ENCODE data around the gene NRF1.
A peak's percentile ranks its signal among the peaks of the same experiment; 100 is the strongest.
"Not testable (repeated sequence)": the region's sequence is repeated elsewhere in the genome, so short reads cannot be mapped to it uniquely, and the experiment has no call there.

Gene NRF1

DNA sequence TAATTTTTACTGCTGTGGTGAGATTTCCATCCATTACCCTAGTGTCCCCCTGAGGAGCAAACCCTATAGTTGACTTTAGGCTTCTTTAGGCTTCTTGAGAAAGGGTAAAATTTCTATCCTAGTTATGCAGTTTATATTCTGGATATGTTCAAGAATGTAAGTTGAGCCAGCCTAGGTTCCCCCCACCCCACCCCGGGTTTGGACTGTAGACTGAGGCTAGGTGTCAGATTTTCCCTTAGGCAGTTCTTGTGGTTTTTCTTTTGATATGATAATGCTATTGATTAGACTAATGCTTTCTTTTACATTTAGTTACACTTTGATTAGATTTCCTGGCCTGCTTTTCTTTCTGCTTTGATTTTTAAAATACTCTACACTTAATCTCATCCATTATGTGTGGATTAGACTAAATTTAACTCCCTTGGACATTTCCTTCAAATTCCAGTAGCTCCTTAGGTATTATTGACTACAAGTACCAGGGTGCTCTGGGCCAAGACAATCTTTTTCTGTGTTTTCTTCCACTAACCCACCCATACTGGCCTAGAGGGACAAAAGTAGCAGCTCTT is 37.7 kb downstream of the NRF1 start:
- DNase-seq: no peak

GRCh38 chr7:129650056-129650758 is 38.7 kb downstream of the NRF1 start:
- no peak for DNase-seq

- no peak for DNase-seq
Observed at GRCh38 chr7:129652914-129653313, 41.4 kb downstream of the NRF1 start.

GRCh38 chr7:129655811-129656210 is 44.3 kb downstream of the NRF1 start:
- no peak for DNase-seq

DNA sequence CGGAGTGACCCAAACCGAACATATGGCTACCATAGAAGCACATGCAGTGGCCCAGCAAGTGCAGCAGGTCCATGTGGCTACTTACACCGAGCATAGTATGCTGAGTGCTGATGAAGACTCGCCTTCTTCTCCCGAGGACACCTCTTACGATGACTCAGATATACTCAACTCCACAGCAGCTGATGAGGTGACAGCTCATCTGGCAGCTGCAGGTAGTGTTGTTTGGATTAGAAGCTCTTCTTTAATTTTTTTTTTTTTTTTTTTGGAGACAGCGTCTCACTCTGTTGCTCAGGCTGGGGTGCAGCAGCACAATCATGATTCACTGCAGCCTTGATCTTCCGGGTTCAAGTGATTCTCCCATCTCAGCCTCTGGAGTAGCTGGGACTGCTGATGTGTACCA is 45.8 kb downstream of the NRF1 start:
- DNase-seq: no peak

DNA sequence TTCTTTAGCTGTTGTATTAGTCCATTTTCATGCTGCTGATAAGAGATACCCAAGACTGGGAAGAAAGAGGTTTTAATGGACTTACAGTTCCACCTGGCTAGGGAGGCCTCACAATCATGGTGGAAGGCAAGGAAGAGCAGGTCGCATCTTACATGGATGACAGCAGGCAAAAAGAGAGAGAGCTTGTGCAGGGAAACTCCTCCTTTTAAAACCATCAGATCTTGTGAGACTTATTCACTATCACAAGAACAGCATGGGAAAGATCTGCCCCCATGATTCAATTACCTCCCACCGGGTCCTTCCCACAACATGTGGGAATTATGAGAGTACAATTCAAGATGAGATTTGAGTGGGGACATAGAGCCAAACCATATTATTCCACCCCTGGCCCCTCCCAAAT is 48.4 kb downstream of the NRF1 start:
- DNase-seq: not testable (repeated sequence)

GRCh38 chr7:129661645-129662182 is 50.2 kb downstream of the NRF1 start:
- no peak for DNase-seq

- not testable (repeated sequence) for DNase-seq
Observed at GRCh38 chr7:129663240-129663639, 51.7 kb downstream of the NRF1 start.

DNA sequence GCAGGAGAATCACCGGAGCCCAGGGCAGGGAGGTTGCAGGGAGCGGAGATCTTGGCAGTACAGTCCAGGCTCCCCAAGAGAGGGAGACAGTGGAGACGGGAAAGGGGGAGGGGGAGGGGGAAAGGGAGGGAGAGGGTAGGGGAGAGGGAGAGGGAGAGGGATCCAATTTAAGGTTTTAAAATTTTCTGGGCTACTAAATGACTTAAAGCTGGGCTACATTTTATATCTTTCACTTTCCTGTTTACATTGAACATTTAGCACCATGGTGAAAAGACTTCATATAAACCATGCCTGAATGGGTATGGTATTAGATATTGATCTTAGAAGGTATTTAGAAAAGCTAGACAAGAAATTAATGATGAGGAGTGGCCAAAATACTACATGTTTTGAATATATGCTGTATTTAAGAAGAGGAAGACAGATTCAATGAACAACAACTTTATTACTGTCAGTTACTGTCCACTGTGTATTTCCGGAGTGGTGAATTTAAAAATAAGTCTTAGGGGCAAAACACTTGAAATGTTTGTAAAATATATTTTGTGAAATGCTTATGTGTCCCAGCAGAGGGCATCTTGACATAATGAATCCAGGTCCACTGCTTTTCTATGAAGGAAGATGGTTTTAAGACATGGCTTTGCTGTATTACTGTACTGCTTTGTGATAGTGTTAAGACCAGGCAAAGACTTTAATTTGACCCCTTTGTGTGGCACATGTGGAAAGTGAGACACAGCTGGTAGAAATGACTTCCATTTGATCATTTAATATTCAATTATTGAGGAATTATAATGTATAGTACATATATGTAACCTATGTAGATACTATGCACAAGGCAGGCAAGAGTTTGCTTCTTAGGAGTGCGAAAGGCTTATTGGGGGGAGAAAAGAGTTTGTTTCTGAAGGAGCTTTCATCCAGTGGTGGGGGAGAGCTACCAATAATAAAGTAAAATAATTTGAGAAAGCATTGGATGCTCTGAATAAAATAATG is 52.8 kb downstream of the NRF1 start:
- peak in 1 of 2 donors; percentile 21 for DNase-seq

- no peak for DNase-seq
Observed at GRCh38 chr7:129665013-129665401, 53.5 kb downstream of the NRF1 start.

DNA sequence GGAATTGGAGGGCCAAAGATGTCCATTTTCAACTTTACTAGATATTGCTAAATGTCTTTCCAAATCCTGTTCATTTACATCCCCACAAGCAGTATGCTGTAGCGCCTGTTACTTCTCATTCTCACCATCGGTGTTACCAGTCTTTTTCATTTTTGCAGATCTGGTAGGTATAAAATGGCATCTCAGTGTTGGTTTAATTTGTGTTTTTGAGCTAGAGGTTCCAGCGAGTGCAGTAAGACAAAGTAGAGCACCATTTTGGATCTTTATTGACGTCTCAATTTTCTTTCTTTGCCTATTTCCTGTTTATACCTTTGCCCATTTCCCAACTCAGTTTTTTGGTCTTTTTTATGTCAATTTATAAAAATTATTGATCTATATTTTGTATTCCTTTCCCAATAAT is 55.6 kb downstream of the NRF1 start:
- DNase-seq: no peak

GRCh38 chr7:129667551-129667950 is 56.0 kb downstream of the NRF1 start:
- DNase-seq: no peak

GRCh38 chr7:129669901-129670300 is 58.4 kb downstream of the NRF1 start:
- no peak for DNase-seq

GRCh38 chr7:129670656-129671055 is 59.1 kb downstream of the NRF1 start:
- DNase-seq: no peak

GRCh38 chr7:129671266-129671665 is 59.7 kb downstream of the NRF1 start:
- DNase-seq: no peak

GRCh38 chr7:129674475-129674874 is 63.0 kb downstream of the NRF1 start:
- not testable (repeated sequence) for DNase-seq

GRCh38 chr7:129675521-129675920 is 64.0 kb downstream of the NRF1 start:
- no peak for DNase-seq

DNA sequence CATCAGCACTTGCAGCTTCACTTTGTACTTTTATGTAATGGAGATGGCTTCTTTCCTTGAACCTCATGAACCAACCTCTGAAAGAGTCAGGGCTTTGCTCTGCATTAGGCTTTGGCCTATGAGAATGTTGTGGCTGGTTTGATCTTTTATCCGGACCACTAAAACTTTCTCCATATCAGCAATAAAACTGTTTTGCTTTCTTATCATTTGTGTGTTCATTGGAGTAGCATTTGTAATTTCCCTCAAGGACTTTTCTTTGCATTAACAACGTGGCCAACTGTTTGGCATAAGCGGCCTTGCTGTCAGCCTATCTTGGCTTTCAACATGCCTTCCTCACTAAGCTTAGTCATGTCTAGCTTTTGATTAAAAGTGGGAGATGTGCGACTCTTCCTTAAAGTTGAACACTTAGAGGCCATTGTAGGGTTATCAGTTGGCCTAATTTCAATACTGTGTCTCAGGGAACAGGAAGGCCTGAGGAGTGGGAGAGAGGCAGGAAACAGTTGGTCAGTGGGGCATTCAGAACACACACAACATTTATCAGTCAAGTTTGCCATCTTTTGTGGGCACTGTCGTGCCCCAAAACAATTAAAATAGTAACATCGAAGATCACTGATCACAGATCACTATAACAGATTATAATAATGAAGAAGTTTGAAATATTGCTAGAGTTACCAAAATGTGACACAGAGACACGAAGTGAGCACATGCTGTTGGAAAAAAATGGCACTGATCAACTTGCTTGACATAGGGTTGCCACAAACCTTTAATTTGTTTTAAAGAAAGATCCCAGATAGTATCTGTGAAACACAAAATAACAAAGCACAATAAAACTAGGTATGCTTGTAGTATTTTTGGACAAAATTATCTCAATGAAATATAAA is 64.7 kb downstream of the NRF1 start:
- no peak for DNase-seq

GRCh38 chr7:129677796-129678195 is 66.3 kb downstream of the NRF1 start:
- no peak for DNase-seq

- DNase-seq: no peak
Observed at GRCh38 chr7:129678606-129679005, 67.1 kb downstream of the NRF1 start.

GRCh38 chr7:129680400-129680799 is 68.9 kb downstream of the NRF1 start:
- DNase-seq: no peak

DNA sequence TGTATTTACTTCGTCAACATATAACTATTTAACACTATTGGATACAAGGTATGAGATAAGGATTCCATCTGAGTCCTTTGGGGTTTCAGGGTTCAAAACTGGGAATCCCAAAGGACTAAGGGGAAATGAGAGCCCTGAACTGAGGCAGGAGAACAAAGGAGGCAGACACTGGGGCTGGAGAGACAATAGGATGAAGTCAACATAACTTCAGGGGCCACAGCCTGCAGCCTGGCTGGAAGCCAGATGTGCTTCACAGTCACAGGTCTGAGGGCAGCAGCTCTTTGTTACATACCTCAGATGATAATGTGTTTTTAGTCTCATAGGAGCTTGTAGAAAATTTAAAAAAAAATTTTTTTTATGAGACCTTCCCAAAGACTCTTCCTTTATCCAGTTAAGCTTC is 73.3 kb downstream of the NRF1 start:
- no peak for DNase-seq
